Hepatocyte (in vitro differentiated cells): ENCODE measurements around the gene KDM4E. TPM values are rescaled to one million over a fixed set of nuclear protein-coding genes. Genes with fewer than 3 reads are reported as not detected.

Source experiments
- DNase-seq: peaks from one replicate; pipeline ENCODE4 v3.0.0-alpha.2; 2016; ENCODE audit warnings: low spot score
- H2AFZ ChIP-seq: fragments of 200-600 bp; sonication (generic); 2 replicates; pipeline ENCODE4 v1.6.0; 2016; ENCODE audit warnings: antibody characterized with exemption, mild to moderate bottlenecking
- H3K27ac ChIP-seq: fragments of 200-600 bp; sonication (generic); 2 replicates; pipeline ENCODE4 v1.5.1; 2016; ENCODE audit warnings: mild to moderate bottlenecking
- H3K27me3 ChIP-seq: fragments of 200-600 bp; sonication (generic); 2 replicates; pipeline ENCODE4 v1.6.1; 2016
- H3K36me3 ChIP-seq: fragments of 200-600 bp; sonication (generic); replicated peaks from 2 replicates; pipeline ENCODE4 v1.5.1; 2016; ENCODE audit warnings: low read depth; ENCODE audit not compliant: insufficient read depth
- H3K4me1 ChIP-seq: fragments of 200-600 bp; sonication (generic); 2 replicates; pipeline ENCODE4 v1.5.1; 2016; ENCODE audit warnings: mild to moderate bottlenecking, moderate library complexity; ENCODE audit not compliant: insufficient read depth
- H3K4me2 ChIP-seq: fragments of 200-600 bp; sonication (generic); 2 replicates; pipeline ENCODE4 v1.6.0; 2016
- H3K4me3 ChIP-seq: fragments of 200-600 bp; sonication (generic); 2 replicates; pipeline ENCODE4 v1.5.1; 2016; ENCODE audit warnings: mild to moderate bottlenecking
- H3K79me2 ChIP-seq: fragments of 200-600 bp; sonication (generic); 2 replicates; pipeline ENCODE4 v1.6.0; 2017; ENCODE audit warnings: mild to moderate bottlenecking
- H3K9me2 ChIP-seq: fragments of 200-600 bp; sonication (generic); replicated peaks from 2 replicates; pipeline ENCODE4 v1.6.0; 2017; ENCODE audit warnings: mild to moderate bottlenecking; ENCODE audit not compliant: insufficient read depth
- H3K9me3 ChIP-seq: fragments of 200-600 bp; sonication (generic); 2 replicates; pipeline ENCODE4 v1.5.1; 2016; ENCODE audit warnings: low read depth, mild to moderate bottlenecking
- H4K20me1 ChIP-seq: fragments of 200-600 bp; sonication (generic); 2 replicates; pipeline ENCODE4 v1.6.0; 2016; ENCODE audit warnings: mild to moderate bottlenecking; ENCODE audit not compliant: insufficient read depth, poor library complexity, severe bottlenecking
- CTCF ChIP-seq: fragments of 200-600 bp; sonication (generic); IDR thresholded peaks from 2 replicates; pipeline ENCODE4 v1.5.1; 2016; ENCODE audit warnings: antibody characterized with exemption, mild to moderate bottlenecking; ENCODE audit not compliant: poor library complexity
- EZH2 ChIP-seq: fragments of 200-600 bp; sonication (generic); IDR thresholded peaks from 2 replicates; pipeline ENCODE4 v1.6.1; 2016; ENCODE audit warnings: antibody characterized with exemption, mild to moderate bottlenecking, borderline replicate concordance
- EZH2phosphoT487 ChIP-seq: fragments of 200-600 bp; sonication (generic); IDR thresholded peaks from one replicate; pipeline ENCODE4 v1.6.1; 2018; ENCODE audit warnings: antibody characterized with exemption, mild to moderate bottlenecking, low read depth, moderate library complexity; ENCODE audit not compliant: unreplicated experiment, severe bottlenecking
- WGBS: methylation state at CpG from one replicate; pipeline ENCODE4 v1.1.6; 2016; ENCODE audit warnings: low lambda C conversion rate; ENCODE audit errors: missing lambda C conversion rate; 5-methylcytosine and 5-hydroxymethylcytosine counted together
- polyA plus RNA-seq: library from polyadenylated mRNA; unstranded; fragments of >200 nt; fragmentation: Nextera tagmentation; extraction: Ambion mirVana; gene quantifications from 2 replicates; pipeline ENCODE4 v1.2.1, GENCODE V29; 2016
- total RNA-seq: library from RNA; depleted of rRNA; stranded (reverse); fragments of >200 nt; gene quantifications from 2 replicates; pipeline ENCODE4 v1.2.3, GENCODE V29; 2014

The KDM4E gene
- total and polyA plus RNA-seq, 2 experiments from 2014 or later: not detected

- 97% methylated on average over 8 of the region's 8 CpGs for WGBS
These were observed 32.9 kb downstream of the KDM4E start for GRCh38 chr11:95057959-95058358.

GRCh38 chr11:95058621-95059020 is 33.6 kb downstream of the KDM4E start:
- H3K27me3 ChIP-seq: no peaks in the 10 kb centered on the region
- H3K4me2 ChIP-seq: no peak overlapping the region
- no peak for DNase-seq
- no peaks in the 10 kb centered on the region for H3K36me3 ChIP-seq
- H3K79me2 ChIP-seq: no peaks in the 10 kb centered on the region
- no peaks in the 10 kb centered on the region for H3K9me2 ChIP-seq
- no peaks in the 10 kb centered on the region for H4K20me1 ChIP-seq
- no peaks in the 10 kb centered on the region for H3K4me1 ChIP-seq
- H2AFZ ChIP-seq: no peak overlapping the region
- no peaks in the 10 kb centered on the region for H3K9me3 ChIP-seq
- H3K4me3 ChIP-seq: no peak overlapping the region
- 89% methylated on average over 1 of the region's 1 CpG for WGBS
- no peak overlapping the region for H3K27ac ChIP-seq
- TF ChIP-seq EZH2phosphoT487 (no peak), EZH2 (no peak)

More at GRCh38 chr11:95057959-95058358, 32.9 kb downstream of the KDM4E start:
- DNase-seq: no peak
- Histone ChIP-seq H3K9me2 (no peaks in the 10 kb centered on the region), H4K20me1 (no peaks in the 10 kb centered on the region), H2AFZ (no peak overlapping the region), H3K36me3 (no peaks in the 10 kb centered on the region), H3K9me3 (no peaks in the 10 kb centered on the region), H3K4me2 (no peak overlapping the region), H3K4me1 (no peaks in the 10 kb centered on the region), H3K4me3 (no peak overlapping the region), H3K27me3 (no peaks in the 10 kb centered on the region), H3K27ac (no peak overlapping the region), H3K79me2 (no peaks in the 10 kb centered on the region)
- TF ChIP-seq CTCF: no peak
- TF ChIP-seq EZH2: no peak
- no peak for TF ChIP-seq EZH2phosphoT487

- H2AFZ ChIP-seq: no peak overlapping the region
- H3K27ac ChIP-seq: no peak overlapping the region
- no peaks in the 10 kb centered on the region for H3K9me3 ChIP-seq
- H3K9me2 ChIP-seq: no peaks in the 10 kb centered on the region
- H3K4me1 ChIP-seq: no peaks in the 10 kb centered on the region
- no peaks in the 10 kb centered on the region for H3K79me2 ChIP-seq
- no peak overlapping the region for H3K4me2 ChIP-seq
- no peaks in the 10 kb centered on the region for H4K20me1 ChIP-seq
- no peak for DNase-seq
- H3K36me3 ChIP-seq: no peaks in the 10 kb centered on the region
- no peak for TF ChIP-seq CTCF
- TF ChIP-seq EZH2phosphoT487: no peak
- no peak for TF ChIP-seq EZH2
- 83% methylated on average over 6 of the region's 6 CpGs for WGBS
- no peaks in the 10 kb centered on the region for H3K27me3 ChIP-seq
- no peak overlapping the region for H3K4me3 ChIP-seq
These were observed 34.0 kb downstream of the KDM4E start for GRCh38 chr11:95059046-95059445.

- peaks cover 5% of the 10 kb centered on the region for H4K20me1 ChIP-seq
- no peaks in the 10 kb centered on the region for H3K9me3 ChIP-seq
- H3K27ac ChIP-seq: no peak overlapping the region
- H3K4me1 ChIP-seq: peaks cover 6% of the 10 kb centered on the region
- DNase-seq: no peak
- H3K9me2 ChIP-seq: no peaks in the 10 kb centered on the region
- no peak overlapping the region for H2AFZ ChIP-seq
- H3K79me2 ChIP-seq: peaks cover 20% of the 10 kb centered on the region
- 100% methylated on average over 1 of the region's 1 CpG for WGBS
- TF ChIP-seq CTCF (no peak), EZH2phosphoT487 (no peak), EZH2 (no peak)
- no peaks in the 10 kb centered on the region for H3K36me3 ChIP-seq
- H3K27me3 ChIP-seq: no peaks in the 10 kb centered on the region
- H3K4me2 ChIP-seq: no peak overlapping the region
- no peak overlapping the region for H3K4me3 ChIP-seq
These were observed 40.3 kb downstream of the KDM4E start for GRCh38 chr11:95065336-95065735.
